GM10248 (cell line): ENCODE results near the gene DEGS1.

Source experiments
- CTCF ChIA-PET: fragments of 300-600 bp; sonication (Branson Sonifier 250); formaldehyde crosslinking; extraction: SDS; loops from one replicate; lab custom pipeline; 2021; ENCODE audit warnings: antibody characterized with exemption; lab: Yijun Ruan, JAX
- POLR2A ChIA-PET: fragments of 350-650 bp; sonication (Branson Sonifier 250); formaldehyde crosslinking; extraction: SDS; loops from one replicate; lab custom pipeline; 2020; ENCODE audit warnings: antibody characterized with exemption; lab: Yijun Ruan, JAX
- DNase-seq: peaks from one replicate; pipeline ENCODE4 v3.0.0; 2012; ENCODE audit errors: extremely low spot score
- TF ChIP-seq, protein P1 (sequence below): IDR thresholded peaks from 2 replicates; pipeline ENCODE4 v1.5.1; 2012; ENCODE audit warnings: mild to moderate bottlenecking, low read depth; ENCODE audit errors: extremely low read depth, missing control alignments, control extremely low read depth

The DEGS1 gene

DNA sequence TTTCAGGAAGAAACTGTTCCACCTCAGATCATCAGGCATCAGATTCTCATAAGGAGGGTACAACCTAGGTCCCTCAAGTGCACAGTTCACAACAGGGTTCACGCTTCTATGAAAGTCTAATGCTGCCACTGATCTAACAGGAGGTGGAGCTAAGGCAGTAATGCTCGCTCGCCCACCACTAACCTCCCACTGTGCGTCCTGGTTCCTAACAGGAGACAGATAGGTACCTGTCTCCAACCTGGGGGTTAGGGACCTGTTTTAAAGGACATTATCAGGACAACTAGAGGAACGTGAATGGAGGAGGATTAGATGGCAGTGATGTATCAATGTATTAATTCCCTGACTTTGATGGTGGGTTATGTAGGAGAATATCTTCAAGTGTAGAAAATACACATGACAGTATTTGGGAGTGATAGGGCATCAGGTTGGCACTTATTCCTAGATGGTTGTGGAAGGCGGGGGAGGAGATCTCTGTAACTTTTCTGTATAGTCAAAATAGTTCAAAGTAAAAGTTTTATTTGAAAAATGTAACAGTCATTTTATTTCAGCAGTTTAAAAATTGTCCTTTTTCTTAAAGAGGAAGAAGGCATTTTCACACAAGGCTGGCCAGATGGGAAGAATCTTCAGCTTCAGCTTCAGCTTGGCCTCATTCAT lies 43.9 kb downstream of the DEGS1 start:
- ChIA-PET CTCF (no interaction called here), POLR2A (no interaction called here)
- no peak for DNase-seq
- TF ChIP-seq, protein P1, sequence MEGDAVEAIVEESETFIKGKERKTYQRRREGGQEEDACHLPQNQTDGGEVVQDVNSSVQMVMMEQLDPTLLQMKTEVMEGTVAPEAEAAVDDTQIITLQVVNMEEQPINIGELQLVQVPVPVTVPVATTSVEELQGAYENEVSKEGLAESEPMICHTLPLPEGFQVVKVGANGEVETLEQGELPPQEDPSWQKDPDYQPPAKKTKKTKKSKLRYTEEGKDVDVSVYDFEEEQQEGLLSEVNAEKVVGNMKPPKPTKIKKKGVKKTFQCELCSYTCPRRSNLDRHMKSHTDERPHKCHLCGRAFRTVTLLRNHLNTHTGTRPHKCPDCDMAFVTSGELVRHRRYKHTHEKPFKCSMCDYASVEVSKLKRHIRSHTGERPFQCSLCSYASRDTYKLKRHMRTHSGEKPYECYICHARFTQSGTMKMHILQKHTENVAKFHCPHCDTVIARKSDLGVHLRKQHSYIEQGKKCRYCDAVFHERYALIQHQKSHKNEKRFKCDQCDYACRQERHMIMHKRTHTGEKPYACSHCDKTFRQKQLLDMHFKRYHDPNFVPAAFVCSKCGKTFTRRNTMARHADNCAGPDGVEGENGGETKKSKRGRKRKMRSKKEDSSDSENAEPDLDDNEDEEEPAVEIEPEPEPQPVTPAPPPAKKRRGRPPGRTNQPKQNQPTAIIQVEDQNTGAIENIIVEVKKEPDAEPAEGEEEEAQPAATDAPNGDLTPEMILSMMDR = no peak

DNA sequence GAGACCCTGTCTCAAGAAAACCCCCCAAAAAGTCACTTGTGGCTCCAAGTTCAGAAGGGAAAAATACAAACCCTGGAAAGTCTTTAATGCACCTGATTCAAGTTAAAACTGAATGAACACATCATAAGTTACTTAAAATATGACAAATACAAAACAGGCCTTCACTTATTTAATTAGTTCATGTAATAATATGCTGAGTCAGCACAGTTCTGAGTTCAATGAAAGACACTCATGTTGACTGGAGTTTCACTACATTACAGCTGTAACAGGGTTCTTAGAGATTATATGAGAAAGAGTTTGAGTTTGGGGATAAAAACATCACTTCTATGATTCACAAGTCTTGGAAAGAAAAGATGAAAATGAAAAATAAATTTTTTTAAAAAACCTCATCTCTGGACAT lies 51.0 kb downstream of the DEGS1 start:
- CTCF ChIA-PET = interaction anchor here (0.7 to 1.3 kb wide), 5 partner anchors 9 to 81 kb away, joined by 3 to 4 read pairs (median 3); no protein-coding TSS in a partner anchor
- no peak for DNase-seq
- TF ChIP-seq, protein P1 = no peak
- POLR2A ChIA-PET = no interaction called here

DNA sequence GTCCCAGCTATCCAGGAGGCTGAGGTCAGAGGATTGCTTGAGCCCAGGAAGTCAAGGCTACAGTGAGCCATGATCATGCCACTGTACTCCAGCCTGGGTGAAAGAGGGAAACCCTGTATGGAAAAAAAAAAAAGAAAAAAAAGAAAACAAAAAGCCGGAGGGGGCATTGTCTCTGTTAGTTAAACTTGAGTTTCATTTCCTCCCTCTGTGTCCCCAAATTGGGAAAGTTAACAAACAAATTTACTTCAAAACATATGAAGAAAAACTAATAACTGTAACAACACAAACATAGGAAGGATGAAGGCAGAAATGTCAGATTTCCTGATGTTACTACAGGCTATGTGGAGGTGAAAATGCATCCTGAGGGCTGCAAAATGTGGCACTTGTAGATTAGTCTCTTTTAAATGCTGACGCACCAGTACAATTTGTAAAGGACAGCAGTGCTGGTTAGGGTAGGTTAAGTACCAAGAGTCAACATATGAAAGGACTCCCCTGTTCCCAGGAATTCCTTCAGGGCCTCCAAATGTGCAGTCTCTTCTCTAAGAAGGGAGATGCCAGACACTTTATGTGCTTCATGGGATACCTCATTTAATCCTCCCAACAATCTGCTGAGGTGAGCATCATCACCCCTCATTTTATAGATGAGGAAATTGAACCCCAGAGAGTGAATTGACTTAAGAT lies 52.9 kb downstream of the DEGS1 start:
- no peak for DNase-seq
- POLR2A ChIA-PET = interaction anchor here (0.6 kb wide), 1 partner anchor 53 kb away, joined by 6 read pairs; no protein-coding TSS in a partner anchor
- CTCF ChIA-PET = interaction anchor here (0.9 kb wide), 1 partner anchor 17 kb away, joined by 3 read pairs; no protein-coding TSS in a partner anchor
- TF ChIP-seq, protein P1 = no peak

DNA sequence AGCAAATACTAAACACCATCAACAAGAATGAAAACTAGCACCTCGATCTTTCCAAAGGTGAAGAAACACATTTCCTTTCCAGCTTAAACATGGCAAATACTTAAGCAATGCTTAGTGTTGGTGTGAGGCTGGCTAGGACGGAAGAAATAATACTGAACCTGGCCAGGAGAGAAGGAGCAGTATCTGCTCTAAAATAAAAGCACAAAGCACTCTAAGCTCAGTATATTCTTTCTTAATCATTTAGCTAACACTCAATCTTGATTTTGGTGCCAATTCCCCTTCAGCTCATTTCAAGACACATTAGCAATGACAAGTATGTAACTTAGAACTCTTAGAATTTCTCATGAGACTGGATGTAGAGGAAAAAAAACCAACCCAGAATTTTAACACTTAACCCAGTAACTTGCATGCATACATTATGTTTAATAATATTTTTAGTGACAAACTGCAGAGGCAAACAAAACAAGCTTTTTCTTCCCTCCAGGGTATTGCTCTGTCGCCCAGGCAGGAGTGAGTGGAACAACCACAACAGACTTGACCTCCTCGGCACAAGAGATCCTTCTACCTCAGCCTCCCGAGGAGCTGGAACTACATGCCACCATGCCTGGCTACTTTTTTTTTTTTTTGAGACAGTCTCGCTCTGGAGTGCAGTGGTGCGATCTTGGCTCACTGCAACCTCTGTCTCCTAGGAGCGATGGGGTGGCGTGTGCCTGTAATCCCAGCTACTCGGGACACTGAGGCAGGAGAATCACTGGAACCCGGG lies 54.3 kb downstream of the DEGS1 start:
- TF ChIP-seq, protein P1 = no peak
- ChIA-PET CTCF (interaction anchor here (0.9 to 1.0 kb wide), 2 partner anchors 8 to 18 kb away, joined by 3 read pairs; no protein-coding TSS in a partner anchor), POLR2A (no interaction called here)
- no peak for DNase-seq

DNA sequence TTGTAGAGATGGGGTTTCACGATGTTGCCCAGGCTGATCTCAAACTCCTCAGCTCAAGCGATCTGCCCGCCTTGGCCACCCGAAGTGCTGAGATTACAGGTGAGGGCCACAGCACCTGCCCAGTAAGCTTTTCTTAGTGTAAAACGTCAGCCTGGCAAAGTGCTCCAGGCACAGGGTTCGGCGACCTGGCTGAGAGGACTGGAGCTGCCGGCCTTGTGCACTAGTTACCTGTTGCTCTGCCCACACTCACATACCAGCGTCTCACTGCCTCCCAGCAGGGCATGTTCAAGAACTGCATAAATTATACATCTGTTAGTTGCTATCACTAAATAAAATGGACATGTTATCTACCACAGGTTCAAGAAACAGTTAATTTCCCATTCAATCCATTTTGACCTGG lies 55.2 kb downstream of the DEGS1 start:
- CTCF ChIA-PET = interaction anchor here (1.0 kb wide), 1 partner anchor 8 kb away, joined by 3 read pairs; no protein-coding TSS in a partner anchor
- TF ChIP-seq, protein P1 = no peak
- POLR2A ChIA-PET = no interaction called here
- DNase-seq = no peak

DNA sequence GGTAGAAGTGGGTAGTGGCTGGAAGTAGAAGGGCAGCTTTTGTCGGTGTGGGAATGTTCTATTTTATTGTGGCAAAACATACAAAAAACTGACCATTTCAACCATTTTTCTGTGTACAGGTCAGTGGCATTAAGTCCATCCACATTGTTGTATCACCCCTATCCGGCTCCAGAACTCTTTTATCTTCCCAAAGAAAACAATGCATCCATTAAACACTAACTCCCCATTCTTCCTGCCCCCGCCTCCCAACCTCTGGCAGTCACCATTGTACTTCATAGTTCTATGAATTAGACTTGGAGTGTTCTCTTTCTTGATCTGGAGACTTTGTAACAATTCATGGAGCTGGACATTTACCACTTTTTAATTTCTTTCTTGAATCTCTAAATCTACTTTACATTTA lies 55.7 kb downstream of the DEGS1 start:
- POLR2A ChIA-PET = no interaction called here
- CTCF ChIA-PET = no interaction called here
- DNase-seq = no peak
- TF ChIP-seq, protein P1 = no peak
